ENCODE results near the gene ASPG. TPM values are rescaled to one million over a fixed set of nuclear protein-coding genes. Genes with fewer than 3 reads are reported as not detected.

The ASPG gene
- total and polyA plus RNA-seq, 2 of the 13 experiments (the other 11 are each of a cell fraction or from before 2014, with no cell fraction given) = not detected

GRCh38 chr14:104145826-104146601, 60.5 kb downstream of the ASPG start:
- H3K27ac ChIP-seq (ENCODE audit: extremely low read length, insufficient read depth, low read length) = no peak overlapping the region
- no peaks in the 10 kb centered on the region for H3K4me1 ChIP-seq (ENCODE audit: insufficient read depth, low read length)
- no peaks in the 10 kb centered on the region for H4K20me1 ChIP-seq (ENCODE audit: insufficient read depth, low read length)
- ChIA-PET POLR2A (no interaction called here), CTCF (ENCODE audit: low intra/inter-chr PET ratio, low total read pairs) (no interaction called here)
- no peaks in the 10 kb centered on the region for H3K36me3 ChIP-seq (replicated peaks in 1 of 2; ENCODE audit: control insufficient read depth in 1 of 2, insufficient read depth in 2 of 2, low read length in 2 of 2)
- no peak overlapping the region for H3K4me2 ChIP-seq (ENCODE audit: low read depth, low read length)
- H3K79me2 ChIP-seq (ENCODE audit: insufficient read depth, low read length) = no peaks in the 10 kb centered on the region
- intact Hi-C loops (cut with micrococcal nuclease; ENCODE audit: unreplicated experiment) (no loop called here), in situ Hi-C loops (cut with HindIII; ENCODE audit: extremely low pct_ligation_motif_present, low pct_unique_long_range_greater_than_20kb) (no loop called here)
- H3K9ac ChIP-seq (ENCODE audit: insufficient read depth, low read depth, low read length) = no peak overlapping the region
- H3K27me3 ChIP-seq (ENCODE audit: control insufficient read depth in 1 of 2, insufficient read depth in 2 of 2, low read length in 2 of 2) = peaks cover 9 to 78% of the 10 kb centered on the region in 2 experiments; a peak in 4 of 5 replicates
- BruUV-seq (replicated peaks) = no TSS peak
- no peak overlapping the region for H3K4me3 ChIP-seq (replicated peaks in 1 of 3; ENCODE audit: insufficient read depth in 1 of 3, low read depth in 2 of 3, low read length in 3 of 3)
- 8% methylated on average over 8 of the region's 15 CpGs for WGBS (ENCODE audit: low lambda C conversion rate)
- TF ChIP-seq POLR2A (IDR thresholded peaks at IDR 0.05; ENCODE audit: insufficient read depth in 1 of 2, low read depth in 2 of 2, low read length in 2 of 2) (no peak), ZNF33B (CRISPR knock-in tag; IDR thresholded peaks at IDR 0.05) (no peak), NR3C1 (CRISPR knock-in tag; IDR thresholded peaks at IDR 0.05) (no peak), ZNF747 (CRISPR knock-in tag; IDR thresholded peaks at IDR 0.05; ENCODE audit: borderline replicate concordance) (no peak), TOE1 (CRISPR knock-in tag; IDR thresholded peaks at IDR 0.05) (no peak), ZNF543 (CRISPR knock-in tag; IDR thresholded peaks at IDR 0.05) (no peak), ZNF782 (CRISPR knock-in tag; IDR thresholded peaks at IDR 0.05; ENCODE audit: borderline replicate concordance) (no peak), THAP11 (CRISPR knock-in tag; IDR thresholded peaks at IDR 0.05) (no peak), RBAK (CRISPR knock-in tag; IDR thresholded peaks at IDR 0.05) (no peak), ATF5 (CRISPR knock-in tag; IDR thresholded peaks at IDR 0.05; ENCODE audit: low read depth) (no peak), WIZ (CRISPR knock-in tag; IDR thresholded peaks at IDR 0.05) (no peak), TRAFD1 (CRISPR knock-in tag; IDR thresholded peaks at IDR 0.05; ENCODE audit: borderline replicate concordance) (no peak), PHF21A (CRISPR knock-in tag; IDR thresholded peaks at IDR 0.05) (no peak)
- TF ChIP-seq, protein P1, sequence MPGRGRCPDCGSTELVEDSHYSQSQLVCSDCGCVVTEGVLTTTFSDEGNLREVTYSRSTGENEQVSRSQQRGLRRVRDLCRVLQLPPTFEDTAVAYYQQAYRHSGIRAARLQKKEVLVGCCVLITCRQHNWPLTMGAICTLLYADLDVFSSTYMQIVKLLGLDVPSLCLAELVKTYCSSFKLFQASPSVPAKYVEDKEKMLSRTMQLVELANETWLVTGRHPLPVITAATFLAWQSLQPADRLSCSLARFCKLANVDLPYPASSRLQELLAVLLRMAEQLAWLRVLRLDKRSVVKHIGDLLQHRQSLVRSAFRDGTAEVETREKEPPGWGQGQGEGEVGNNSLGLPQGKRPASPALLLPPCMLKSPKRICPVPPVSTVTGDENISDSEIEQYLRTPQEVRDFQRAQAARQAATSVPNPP (CRISPR knock-in tag; IDR thresholded peaks at IDR 0.05) = no peak
- no peaks in the 10 kb centered on the region for H3K9me3 ChIP-seq (ENCODE audit: low read length)
- no peak overlapping the region for H2AFZ ChIP-seq (ENCODE audit: low read length)
- FAIRE-seq (no peak), ATAC-seq (no peak), DNase-seq (ENCODE audit: low spot score) (no peak)

All from HepG2 (cell line).